Activated CD8-positive, alpha-beta memory T cell treated with anti-CD3 and anti-CD28 coated beads for 4 hours (primary cell): Measurements from ENCODE around the gene DPP7.

Experiments
- DNase-seq, 2 donors: peaks; one replicate each; pipeline ENCODE4 v3.0.0-alpha.2; 2020; ENCODE audit warnings: low read depth in 2 of 2

Gene DPP7

DNA sequence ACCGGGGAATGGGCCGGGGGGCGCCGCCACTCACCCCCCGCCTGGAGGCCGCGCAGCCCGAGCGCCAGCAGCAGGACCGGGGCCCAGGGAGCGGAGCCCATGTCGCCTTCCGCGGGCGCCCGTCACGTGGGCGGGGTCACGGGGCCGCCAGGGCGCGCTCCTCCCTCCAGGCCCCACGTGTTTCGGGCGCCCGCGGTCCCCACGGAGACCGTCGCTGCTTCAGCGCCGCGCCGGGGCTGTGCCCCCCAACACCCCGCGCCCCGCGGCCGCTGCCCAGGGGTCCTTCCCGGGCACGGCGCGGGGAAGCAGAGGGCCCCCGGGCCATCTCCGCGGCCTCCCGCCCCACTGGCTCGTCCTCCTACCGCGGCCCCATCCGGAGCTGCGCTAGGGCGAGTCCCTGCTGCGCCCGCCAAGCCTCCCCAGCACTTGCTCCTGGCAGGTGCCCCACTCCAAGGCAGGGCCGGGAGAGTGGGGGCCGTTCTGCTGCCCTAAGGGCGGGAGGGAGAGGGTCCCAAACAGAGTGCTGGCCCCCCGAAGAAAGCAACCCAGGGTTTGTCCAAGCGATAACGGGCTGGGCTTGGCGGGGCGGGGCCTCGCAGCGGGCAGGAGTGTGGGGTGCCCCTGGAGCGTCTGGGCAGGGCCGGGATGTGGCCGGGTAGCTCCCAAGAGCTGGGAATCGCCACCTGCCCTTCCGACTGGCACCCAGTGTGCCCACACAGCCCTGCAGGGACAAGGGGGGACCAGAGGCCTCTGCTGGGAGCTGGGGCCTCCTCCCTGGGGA lies at the start of gene DPP7:
DPP7 (minus strand) TSS at position 121 of the 781 bp plus-strand sequence; CDS start at position 101, 20 bp downstream.
- DNase-seq: peak; percentile 43 to 58

DNA sequence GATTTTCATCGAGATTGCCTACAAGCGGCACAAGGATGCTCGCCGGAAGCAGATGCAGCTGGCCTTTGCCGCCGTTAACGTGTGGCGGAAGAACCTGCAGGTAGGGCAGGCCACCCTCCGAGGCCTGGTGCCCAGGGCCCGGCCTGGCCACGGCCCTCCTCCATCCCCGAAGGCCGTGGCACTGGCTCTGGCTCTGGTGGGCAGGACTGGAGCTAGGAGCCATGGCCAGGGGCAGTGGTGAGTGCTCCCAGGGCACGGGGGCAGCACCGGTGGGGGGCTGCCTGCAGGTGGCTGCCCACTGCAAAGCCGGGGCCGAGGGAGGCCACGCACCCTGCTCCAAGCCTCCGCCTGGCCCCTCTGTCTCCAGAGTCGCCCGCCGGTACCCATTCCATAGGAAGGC lies 49.3 kb upstream of the DPP7 start:
- no peak for DNase-seq

DNA sequence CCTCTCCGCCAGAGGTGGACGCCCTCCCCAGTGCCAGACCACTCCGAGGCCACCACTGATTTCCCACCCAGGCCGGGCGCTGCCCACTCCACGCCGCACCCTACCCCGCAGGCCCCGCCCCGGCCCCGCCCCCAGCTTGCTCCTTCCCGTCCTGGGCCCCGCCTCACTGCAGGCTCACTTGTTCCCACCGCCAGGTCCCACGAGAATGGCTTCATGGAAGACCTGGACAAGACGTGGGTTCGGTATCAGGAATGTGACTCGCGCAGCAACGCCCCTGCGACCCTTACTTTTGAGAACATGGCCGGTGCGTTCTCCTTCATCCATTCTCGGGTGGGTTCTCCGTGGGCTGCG lies 48.8 kb upstream of the DPP7 start:
- DNase-seq: no peak

DNA sequence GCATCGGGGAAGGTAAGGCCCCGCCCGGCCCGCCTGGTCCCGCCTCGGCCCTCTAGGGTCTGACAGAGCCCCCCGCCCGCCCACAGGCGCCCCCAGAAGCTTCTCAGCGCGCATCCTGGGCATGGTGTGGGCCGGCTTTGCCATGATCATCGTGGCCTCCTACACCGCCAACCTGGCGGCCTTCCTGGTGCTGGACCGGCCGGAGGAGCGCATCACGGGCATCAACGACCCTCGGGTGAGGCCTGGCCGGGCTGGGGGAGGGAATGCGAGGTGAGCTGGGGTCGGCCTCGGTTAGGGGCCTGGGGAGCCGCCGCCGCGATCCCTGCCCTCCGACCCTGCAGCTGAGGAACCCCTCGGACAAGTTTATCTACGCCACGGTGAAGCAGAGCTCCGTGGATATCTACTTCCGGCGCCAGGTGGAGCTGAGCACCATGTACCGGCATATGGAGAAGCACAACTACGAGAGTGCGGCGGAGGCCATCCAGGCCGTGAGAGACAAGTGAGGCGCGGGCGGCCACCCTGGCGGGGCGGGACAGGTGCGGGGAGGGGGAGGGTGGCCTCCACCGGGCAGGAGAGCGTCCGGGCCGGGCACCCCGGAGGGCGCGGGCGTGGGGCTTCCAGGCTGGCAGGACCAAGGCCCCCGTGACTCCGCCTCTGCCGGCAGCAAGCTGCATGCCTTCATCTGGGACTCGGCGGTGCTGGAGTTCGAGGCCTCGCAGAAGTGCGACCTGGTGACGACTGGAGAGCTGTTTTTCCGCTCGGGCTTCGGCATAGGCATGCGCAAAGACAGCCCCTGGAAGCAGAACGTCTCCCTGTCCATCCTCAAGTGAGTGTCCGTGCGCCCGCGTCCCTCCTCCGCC lies 48.2 kb upstream of the DPP7 start:
- DNase-seq: no peak

DNA sequence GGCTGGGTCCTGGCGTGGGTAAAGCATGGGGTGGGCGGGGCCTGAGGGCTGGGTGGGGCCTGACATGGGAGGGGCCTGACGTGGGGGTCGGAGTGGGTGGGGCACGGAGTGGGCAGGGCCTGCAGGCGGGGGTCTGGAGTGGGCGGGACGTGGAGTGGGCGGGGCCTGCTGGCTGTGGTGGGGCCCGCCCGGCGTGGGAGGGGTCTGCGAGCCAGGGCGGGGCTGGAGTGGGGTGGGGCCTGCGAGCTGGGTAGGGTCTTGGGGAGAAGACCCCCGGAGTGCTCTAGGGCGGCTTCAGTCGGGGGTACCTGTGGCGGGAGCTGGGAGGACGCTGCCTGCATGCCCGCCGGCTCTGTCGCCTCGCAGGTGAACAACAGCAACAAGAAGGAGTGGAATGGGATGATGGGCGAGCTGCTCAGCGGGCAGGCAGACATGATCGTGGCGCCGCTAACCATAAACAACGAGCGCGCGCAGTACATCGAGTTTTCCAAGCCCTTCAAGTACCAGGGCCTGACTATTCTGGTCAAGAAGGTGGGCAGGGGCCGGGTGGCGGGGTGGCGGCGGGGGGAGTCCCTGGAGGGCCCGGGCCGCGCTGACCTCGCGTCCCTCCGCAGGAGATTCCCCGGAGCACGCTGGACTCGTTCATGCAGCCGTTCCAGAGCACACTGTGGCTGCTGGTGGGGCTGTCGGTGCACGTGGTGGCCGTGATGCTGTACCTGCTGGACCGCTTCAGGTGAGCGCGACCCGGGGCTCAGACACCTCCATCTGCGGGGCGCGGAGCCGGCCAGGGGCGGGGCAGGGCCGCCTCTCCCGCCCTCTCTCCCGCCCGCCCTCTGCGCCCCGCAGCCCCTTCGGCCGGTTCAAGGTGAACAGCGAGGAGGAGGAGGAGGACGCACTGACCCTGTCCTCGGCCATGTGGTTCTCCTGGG lies 47.3 kb upstream of the DPP7 start:
- DNase-seq: no peak

DNA sequence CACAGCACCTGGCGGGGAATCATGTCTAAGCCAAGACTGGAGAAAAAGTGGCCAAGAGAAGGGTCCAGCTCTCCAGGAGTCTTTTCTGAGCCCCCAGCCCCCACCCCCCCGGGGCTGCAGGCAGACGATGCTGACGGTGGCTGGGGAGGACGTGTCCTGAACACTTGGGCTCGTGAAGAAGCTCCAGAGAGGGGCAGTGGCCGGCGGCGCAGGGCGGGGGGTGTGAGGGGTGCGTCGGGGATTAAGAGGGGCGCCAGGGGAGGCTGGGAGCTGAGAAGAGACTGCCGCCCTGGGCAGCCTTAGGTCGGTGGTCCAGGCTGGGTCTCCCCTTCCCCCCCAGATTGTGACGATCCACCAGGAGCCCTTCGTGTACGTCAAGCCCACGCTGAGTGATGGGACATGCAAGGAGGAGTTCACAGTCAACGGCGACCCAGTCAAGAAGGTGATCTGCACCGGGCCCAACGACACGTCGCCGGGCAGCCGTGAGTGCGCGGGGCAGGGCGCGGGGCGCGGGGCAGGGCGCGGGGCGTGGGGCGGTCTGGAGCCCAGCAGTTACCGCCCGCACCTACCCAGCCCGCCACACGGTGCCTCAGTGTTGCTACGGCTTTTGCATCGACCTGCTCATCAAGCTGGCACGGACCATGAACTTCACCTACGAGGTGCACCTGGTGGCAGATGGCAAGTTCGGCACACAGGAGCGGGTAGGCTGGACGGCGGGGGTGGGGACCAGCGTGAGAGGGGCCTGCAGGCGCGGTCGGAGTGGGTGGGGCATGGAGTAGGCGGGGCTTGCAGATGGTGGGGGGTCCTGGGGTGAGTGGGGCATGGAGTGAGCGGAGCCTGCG lies 46.4 kb upstream of the DPP7 start:
- DNase-seq: no peak

DNA sequence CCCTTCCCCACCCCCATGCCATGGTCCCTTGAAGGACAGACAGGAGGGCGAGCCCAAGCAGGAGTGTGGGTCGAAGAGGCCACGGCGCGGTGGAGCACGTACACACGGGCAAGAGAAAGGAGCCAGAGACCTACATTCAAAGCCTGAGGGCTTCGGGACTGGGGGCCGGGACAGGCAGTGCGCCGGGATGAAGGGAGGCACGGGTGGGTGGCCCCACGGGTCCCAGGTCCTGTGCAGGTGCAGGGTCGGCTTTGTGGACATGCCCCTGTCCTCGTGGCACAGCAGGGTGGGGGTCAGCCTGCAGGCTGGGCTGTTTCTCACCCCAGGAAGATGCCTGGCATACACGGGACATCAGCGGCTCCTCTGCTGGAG lies 45.5 kb upstream of the DPP7 start:
- DNase-seq: no peak

DNA sequence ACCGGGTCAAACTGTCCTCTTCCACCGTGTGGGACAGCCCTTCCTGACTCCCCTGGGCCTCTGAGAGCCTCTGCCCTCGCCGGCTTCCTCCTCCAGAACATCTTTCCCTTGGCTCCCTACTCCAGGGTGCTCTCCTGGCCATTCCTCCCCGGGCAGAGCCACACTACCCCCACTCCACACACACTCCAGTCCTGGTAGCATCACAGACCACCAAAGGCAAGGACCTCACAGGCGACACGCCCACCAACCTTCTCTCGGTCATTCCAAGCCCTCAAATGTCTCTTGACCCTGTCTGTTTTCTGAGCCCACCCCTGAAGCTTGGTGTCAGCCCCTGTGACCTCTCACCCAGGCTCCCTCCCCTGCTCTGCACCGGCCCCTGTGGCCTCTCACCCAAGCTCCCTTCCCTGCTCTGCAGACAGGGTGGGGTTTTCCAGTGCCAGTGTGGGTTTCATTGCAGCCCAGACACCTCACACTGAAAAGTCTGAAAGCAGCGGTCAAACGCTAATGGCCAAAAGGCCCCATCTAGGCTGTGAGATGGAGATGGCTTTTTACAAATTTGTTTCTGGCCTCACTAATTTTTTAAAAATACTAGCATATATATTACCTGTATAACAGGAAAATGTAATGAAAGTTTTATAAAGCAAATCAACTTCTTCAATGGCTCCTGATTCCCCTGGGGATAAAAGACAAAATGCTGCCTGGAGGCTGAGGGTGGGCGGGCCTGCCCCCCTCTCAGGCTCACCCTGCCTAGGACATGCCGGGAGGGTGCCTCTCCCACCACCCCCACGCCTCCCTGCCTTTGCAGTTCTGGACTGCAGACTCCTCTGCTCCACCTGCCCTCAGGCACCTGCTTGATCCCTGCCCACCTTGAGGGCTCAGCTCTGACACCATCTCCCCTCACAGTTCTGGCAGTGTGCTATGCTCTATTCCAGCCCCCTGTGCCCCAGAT lies 44.8 kb upstream of the DPP7 start:
- no peak for DNase-seq

DNA sequence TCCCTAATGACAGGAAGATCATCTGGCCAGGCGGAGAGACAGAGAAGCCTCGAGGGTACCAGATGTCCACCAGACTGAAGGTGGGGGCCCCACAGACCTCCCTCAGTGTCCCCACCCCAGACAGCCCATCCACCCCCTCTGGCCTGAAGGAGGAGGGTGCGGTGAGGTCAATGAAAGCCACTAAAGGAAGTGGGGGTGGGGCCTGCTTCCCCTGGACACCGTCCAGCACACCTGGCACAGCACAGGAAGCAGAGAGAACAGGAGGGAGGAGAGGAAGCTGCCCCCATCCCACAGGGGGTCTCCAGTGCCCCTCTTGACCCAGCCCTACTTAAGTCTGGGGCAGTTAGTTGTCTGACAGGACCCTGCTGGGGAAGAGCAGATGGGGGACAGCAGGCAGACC lies 44.1 kb upstream of the DPP7 start:
- DNase-seq: no peak

DNA sequence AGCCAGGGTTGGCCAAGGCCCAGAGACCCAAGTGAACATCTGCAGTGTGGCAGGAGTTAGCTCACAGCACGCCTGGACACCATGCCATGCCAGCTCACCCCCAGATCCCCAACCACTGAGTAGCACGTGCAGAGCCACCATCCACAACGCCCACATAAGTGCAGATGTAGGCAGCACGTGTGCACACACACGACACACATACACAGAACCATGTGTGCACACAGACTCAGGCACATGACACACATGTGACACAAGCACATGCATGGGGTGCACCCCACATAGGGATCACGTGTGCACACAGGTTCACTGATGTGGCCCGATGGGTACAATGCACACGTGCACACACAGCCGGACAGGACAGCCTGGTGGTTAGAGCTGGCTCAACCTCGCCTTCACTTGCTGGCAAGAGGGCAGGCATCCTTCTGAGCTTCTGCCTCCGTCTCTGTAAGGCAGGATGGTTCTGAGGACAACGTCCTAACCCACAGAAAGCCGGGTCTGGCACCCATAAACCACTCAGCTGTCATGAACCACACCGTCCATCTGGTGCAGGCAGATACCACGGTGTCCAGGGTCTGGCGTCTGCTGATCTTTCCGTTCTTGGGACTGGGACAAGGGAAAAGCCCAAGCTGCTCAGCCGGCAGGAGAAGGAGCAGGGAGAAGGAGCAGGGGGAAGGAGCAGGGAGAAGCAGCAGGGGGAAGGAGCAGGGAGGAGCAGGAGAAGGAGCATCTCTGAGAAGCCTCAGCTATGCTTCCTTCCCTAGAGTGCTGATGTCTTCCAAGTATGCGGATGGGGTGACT lies 43.3 kb upstream of the DPP7 start:
- no peak for DNase-seq

DNA sequence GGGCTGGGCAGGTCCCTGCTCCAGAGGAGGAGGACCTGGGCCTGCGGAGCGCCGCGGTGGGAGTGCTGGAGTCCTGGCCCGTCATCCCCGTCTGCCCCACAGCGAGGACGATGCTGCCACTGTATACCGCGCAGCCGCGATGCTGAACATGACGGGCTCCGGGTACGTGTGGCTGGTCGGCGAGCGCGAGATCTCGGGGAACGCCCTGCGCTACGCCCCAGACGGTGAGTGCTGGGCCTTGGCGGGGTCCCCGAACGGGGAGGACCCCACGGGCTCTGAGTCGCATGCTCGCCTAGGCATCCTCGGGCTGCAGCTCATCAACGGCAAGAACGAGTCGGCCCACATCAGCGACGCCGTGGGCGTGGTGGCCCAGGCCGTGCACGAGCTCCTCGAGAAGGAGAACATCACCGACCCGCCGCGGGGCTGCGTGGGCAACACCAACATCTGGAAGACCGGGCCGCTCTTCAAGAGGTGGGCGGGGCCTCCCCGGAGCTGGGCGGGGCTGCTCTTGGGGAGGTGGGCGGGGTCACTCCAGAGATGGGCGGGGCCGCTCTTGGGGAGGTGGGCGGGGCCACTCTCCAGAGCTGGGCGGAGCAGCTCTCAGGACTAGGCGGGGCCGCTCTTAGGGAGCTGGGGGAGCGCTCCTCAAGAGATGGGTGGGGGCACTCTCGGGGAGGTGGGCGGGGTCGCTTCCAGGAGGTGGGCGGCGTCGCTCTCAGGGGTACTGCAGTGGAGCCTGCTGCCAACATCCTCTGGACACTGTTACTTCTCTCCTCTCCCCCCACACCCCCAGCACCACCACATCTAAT lies 42.2 kb upstream of the DPP7 start:
- peak; percentile 52 to 60 for DNase-seq

DNA sequence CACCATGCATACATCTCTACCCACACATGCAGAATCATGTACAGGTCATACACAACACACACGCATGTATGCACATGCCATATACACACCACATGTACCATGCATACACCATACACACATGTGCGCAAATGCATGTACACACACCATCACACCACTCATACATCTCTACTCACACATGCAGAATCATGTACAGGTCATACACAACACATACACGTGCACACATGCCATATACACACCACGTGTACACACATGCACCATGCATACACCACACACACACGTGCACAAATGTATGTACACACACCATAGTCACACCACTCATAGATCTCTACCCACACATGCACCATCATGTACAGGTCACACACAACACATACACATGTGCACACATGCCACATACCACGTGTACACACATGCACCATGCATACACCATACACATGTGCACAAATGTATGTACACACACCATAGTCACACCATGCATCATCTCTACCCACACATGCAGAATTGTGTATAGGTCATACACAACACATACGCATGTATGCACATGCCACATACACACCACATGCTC lies 38.4 kb upstream of the DPP7 start:
- DNase-seq: no peak

DNA sequence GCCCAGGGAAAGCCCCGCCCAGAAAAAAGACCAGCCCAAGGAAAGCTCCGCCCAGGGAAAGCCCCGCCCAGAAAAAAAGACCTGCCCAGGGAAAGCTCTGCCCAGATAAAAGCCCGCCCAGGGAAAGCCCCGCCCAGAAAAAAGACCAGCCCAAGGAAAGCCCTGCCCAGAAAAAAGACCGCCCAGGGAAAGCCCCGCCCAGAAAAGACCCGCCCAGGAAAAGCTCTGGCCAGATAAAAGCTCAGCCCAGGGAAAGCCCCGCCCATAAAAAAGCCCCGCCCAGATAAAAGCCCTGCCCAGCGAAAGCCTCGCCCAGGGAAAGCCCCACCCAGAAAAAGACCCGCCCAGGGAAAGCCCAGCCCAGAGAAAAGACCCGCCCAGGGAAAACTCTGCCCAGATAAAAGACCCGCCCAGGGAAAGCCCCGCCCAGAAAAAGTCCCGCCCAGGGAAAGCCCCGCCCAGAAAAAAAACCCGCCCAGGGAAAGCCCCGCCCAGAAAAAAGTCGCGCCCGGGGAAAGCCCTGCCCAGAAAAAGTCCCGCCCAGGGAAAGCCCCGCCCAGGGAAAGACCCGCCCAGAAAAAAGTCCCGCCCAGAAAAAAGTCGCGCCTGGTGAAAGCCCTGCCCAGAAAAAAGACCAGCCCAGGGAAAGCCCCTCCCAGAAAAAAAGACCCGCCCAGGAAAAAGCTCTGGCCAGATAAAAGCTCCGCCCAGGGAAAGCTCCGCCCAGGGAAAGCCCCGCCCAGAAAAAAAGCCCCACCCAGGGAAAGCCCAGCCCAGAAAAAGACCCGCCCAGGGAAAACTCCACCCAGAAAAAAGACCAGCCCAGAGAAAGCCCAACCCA lies 36.3 kb upstream of the DPP7 start:
- no peak for DNase-seq

DNA sequence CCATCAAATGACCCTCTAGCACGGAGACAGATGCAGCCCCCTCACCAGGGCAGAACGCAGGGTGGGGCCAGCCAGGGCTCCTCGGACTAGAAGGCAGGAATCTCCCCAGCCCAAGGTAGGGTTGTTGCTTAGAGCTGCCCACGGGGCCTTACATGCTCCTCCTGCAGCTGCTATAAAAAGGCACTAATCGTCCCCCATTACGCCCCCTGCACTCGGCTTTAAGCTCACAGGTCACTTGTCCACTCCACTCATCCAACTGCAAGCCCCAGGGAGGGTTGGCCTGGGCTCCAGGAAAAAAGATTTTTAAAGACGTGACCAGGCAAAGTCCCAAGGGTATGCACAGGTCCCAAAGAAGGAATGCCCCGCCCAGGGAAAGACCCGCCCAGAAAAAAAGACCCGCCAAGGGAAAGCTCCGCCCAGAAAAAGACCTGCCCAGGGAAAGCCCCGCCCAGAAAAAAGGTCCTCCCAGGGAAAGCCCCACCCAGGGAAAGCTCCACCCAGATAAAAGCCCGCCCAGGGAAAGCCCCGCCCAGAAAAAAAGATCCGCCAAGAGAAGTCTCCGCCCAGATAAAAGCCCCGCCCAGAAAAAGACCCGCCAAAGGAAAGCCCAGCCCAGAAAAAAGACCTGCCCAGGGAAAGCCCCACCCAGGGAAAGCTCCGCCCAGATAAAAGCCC lies 35.5 kb upstream of the DPP7 start:
- DNase-seq: no peak

DNA sequence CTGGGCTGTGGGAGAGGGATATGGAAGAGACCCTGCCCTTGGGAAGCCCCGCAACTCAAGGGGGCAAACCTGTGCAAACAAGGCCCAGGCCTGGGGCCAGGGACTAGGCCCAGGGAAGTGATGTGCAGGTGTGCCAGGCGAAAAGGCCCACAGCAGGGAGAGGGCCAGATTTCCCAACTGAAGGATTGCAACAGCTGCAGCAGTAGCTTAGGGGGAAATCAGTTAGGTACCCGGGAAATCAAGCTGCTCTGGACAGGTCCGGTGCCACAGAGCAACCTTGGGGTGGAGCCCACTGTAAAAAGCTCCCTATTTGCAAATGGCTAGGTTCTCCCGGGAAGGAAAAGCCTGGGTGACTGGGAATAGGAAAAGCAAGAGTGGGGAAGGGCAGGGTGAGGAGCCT lies 34.8 kb upstream of the DPP7 start:
- no peak for DNase-seq

DNA sequence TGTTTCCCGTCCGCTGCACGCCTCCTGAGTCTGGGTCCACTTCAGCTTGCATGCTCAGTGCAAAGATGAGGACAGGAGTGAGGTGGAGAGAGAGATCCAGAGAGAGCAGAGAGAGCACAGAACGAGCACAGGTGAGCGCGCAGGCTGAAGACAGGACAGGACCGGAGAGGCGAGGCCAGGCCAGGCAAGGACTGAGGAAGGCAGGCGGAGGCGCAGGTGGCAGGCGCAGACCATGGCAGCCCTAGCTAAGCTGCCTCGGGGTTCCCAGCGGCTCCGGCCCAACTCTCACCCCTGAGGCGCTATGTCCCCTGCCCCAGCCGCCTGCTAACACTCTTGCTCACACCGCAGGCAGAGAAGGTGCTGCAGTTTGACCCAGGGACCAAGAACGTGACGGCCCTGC lies 34.1 kb upstream of the DPP7 start:
- no peak for DNase-seq

DNA sequence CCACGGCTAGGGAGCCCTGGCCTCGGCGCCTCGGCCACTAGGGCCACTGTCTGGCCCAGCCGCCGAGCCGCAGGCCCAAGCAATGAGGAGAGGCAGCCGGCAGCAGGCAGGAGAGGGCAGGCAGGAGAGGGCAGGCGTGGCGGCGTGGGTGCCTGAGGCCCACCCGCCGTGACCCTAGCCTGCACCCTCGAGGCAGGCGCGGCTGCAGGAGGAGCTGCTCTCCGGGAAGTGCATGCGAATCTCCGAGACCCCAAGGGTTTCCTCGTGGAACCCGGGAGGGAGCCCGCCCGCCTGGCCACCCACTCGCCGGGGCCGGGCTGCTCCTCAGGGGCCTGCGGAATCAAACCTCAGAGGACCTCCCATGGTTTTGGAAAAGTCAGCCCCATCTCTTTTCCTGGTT lies 33.7 kb upstream of the DPP7 start:
- no peak for DNase-seq
